Spleen (tissue), 11 donors: Measurements from ENCODE around the gene TSKU. TPM values are rescaled to one million over a fixed set of nuclear protein-coding genes. Genes with fewer than 3 reads are reported as not detected.
A peak's percentile ranks its signal among the peaks of the same experiment; 100 is the strongest.
"Not testable (repeated sequence)": the region's sequence is repeated elsewhere in the genome, so short reads cannot be mapped to it uniquely, and the experiment has no call there.

Experiments
- DNase-seq: peaks from one replicate; pipeline ENCODE4 v3.0.0-alpha.2; 2020
- H3K27ac ChIP-seq, 8 donors: fragments of 200-600 bp; sonication (generic) in 7 of 8; 1 replicate in 4 of 8; 2 replicates in 4 of 8; pipeline versions ENCODE4 v1.5.0 to v1.8.0; 2016 to 2021; ENCODE audit warnings: inconsistent platforms in 4 of 8, mild to moderate bottlenecking in 4 of 8, moderate library complexity in 1 of 8
- H3K27me3 ChIP-seq, 7 donors: fragments of 200-600 bp; sonication (generic) in 6 of 7; replicated peaks in 1 of 7; 1 replicate in 4 of 7; 2 replicates in 3 of 7; pipeline versions ENCODE4 v1.5.0 to v1.8.0; 2016 to 2021; ENCODE audit warnings: inconsistent platforms in 3 of 7, mild to moderate bottlenecking in 1 of 7
- H3K36me3 ChIP-seq, 6 donors: fragments of 200-600 bp; sonication (generic) in 5 of 6; 1 replicate in 4 of 6; 2 replicates in 2 of 6; pipeline versions ENCODE4 v1.5.0 to v1.8.0; 2016 to 2021; ENCODE audit warnings: inconsistent platforms in 2 of 6
- H3K4me1 ChIP-seq, 6 donors: fragments of 200-600 bp; sonication (generic) in 5 of 6; 1 replicate in 3 of 6; 2 replicates in 3 of 6; pipeline versions ENCODE4 v1.5.0 to v1.8.0; 2016 to 2021; ENCODE audit warnings: inconsistent platforms in 3 of 6
- H3K4me3 ChIP-seq, 8 donors: fragments of 200-600 bp; sonication (generic) in 7 of 8; 1 replicate in 4 of 8; 2 replicates in 4 of 8; pipeline versions ENCODE4 v1.5.0 to v1.8.0; 2016 to 2021; ENCODE audit warnings: inconsistent platforms in 4 of 8, mild to moderate bottlenecking in 4 of 8, moderate library complexity in 2 of 8
- H3K9me3 ChIP-seq, 8 donors: fragments of 200-600 bp; sonication (generic) in 7 of 8; 1 replicate in 4 of 8; 2 replicates in 4 of 8; pipeline versions ENCODE4 v1.5.0 to v1.8.0; 2016 to 2021; ENCODE audit warnings: inconsistent platforms in 4 of 8
- CTCF ChIP-seq, 11 experiments: fragments of 200-600 bp in 7 of 11; fragments of 450-650 bp in 4 of 11; sonication (generic) in 4 of 11; IDR thresholded peaks in 8 of 11; conservative IDR thresholded peaks in 3 of 11; 1 replicate in 7 of 11; 2 replicates in 4 of 11; pipeline versions ENCODE4 v1.4.0 to v1.8.0; 2016 to 2021; ENCODE audit warnings: antibody characterized with exemption in 11 of 11, inconsistent platforms in 4 of 11, mild to moderate bottlenecking in 1 of 11
- POLR2A ChIP-seq, 3 donors: fragments of 450-650 bp; IDR thresholded peaks; one replicate each; pipeline ENCODE4 v1.5.1; 2017; ENCODE audit warnings: antibody characterized with exemption in 3 of 3, mild to moderate bottlenecking in 1 of 3
- POLR2AphosphoS5 ChIP-seq, 3 donors: sonication (generic); formaldehyde crosslinking; IDR thresholded peaks; one replicate each; pipeline ENCODE4 v1.5.1; 2017; ENCODE audit warnings: antibody characterized with exemption in 3 of 3
- WGBS, 5 donors: extraction: QIAGEN DNeasy Blood & Tissue Kit in 3 of 5; methylation state at CpG; one replicate each; pipeline versions ENCODE4 v1.1.5 to v1.1.7; 2013 to 2018; 5-methylcytosine and 5-hydroxymethylcytosine counted together
- intact Hi-C: fragments of 100-400 bp; cut with DNase I; formaldehyde crosslinking; loops from one replicate; pipeline ENCODE4 v1.15.0; 2023; ENCODE audit warnings: low total_unique reads
- polyA plus RNA-seq, 3 donors: library from polyadenylated mRNA; stranded (reverse); fragments of 200-250 nt; gene quantifications; one replicate each; pipeline ENCODE4 v1.2.1, GENCODE V29; 2013
- total RNA-seq, 7 donors: library from RNA; depleted of rRNA in 3 of 7; stranded (reverse); fragments of >200 nt in 3 of 7; fragmentation: NEBNext Ultra II Directional in 4 of 7; extraction: Animal tissue kit (Norgen Biotek cat#: 25700) in 4 of 7; gene quantifications; one replicate each; pipeline versions ENCODE4 v1.1.0 to v1.2.1, GENCODE V29; 2016 to 2021
- donor health status: healthy with polysubstance abuse.
- donor health status: DM: no; HTN: no; CAD: no; lungs with moderate emphysema.
- donor health status: DM: no; HTN: no; CAD: no.
- donor health status: Bipolar disorder and iron deficiency.
- donor health status: healthy.
- donor health status: DM: no; HTN: no; CAD: no.
- donor health status: DM: yes; HTN: yes; CAD: no.

TSKU gene
- total and polyA plus RNA-seq, 10 donors = 1.1 to 18.6 (median 11.4) TPM

- Histone ChIP-seq H3K4me1 (peaks cover 0 to 50% (median 19%) of the 10 kb centered on the region in 6 donors), H3K9me3 (no peaks in the 10 kb centered on the region), H3K36me3 (no peaks in the 10 kb centered on the region), H3K27me3 (peaks cover 0 to 18% (median 8%) of the 10 kb centered on the region in 7 donors), H3K27ac (no peak overlapping the region), H3K4me3 (no peak overlapping the region)
- 86 to 92% (median 91%) methylated on average over 10 of the region's 10 CpGs for whole genome bisulfite sequencing, 5 donors
- no peak for TF ChIP-seq POLR2AphosphoS5 (IDR thresholded peaks at IDR 0.05)
- no peak for TF ChIP-seq CTCF (IDR thresholded peaks at IDR 0.05 in 8 of 11, conservative IDR thresholded peaks at IDR 0.05 in 3 of 11)
- no peak for TF ChIP-seq POLR2A (IDR thresholded peaks at IDR 0.05)
- peak; percentile 45 for DNase-seq
- intact Hi-C loops = no loop called here
These were observed 5.7 kb downstream of the TSKU start for GRCh38 chr11:76788661-76789442.

- TF ChIP-seq POLR2AphosphoS5 (IDR thresholded peaks at IDR 0.05) (no peak), CTCF (IDR thresholded peaks at IDR 0.05 in 8 of 11, conservative IDR thresholded peaks at IDR 0.05 in 3 of 11) (no peak), POLR2A (IDR thresholded peaks at IDR 0.05) (no peak)
- 78 to 100% (median 92%) methylated on average over 2 of the region's 2 CpGs for WGBS, 5 donors
- peak; percentile 20 for DNase-seq
- intact Hi-C loops = no loop called here
- H3K4me1 ChIP-seq = peaks cover 0 to 45% (median 14%) of the 10 kb centered on the region in 6 donors
- no peaks in the 10 kb centered on the region for H3K36me3 ChIP-seq
- H3K9me3 ChIP-seq = no peaks in the 10 kb centered on the region
- no peak overlapping the region for H3K27ac ChIP-seq
- peaks cover 0 to 13% (median 3%) of the 10 kb centered on the region in 7 donors for H3K27me3 ChIP-seq
- no peak overlapping the region for H3K4me3 ChIP-seq
These were observed 6.2 kb downstream of the TSKU start for GRCh38 chr11:76789443-76789719.

GRCh38 chr11:76790251-76790650, 7.1 kb downstream of the TSKU start:
- Histone ChIP-seq H3K9me3 (no peaks in the 10 kb centered on the region), H3K27me3 (peaks cover 0 to 4% (median 0%) of the 10 kb centered on the region in 7 donors), H3K36me3 (no peaks in the 10 kb centered on the region), H3K4me3 (no peak overlapping the region), H3K27ac (no peak overlapping the region), H3K4me1 (peaks cover 0 to 36% (median 10%) of the 10 kb centered on the region in 6 donors)
- TF ChIP-seq POLR2AphosphoS5 (IDR thresholded peaks at IDR 0.05) (no peak), POLR2A (IDR thresholded peaks at IDR 0.05) (no peak), CTCF (IDR thresholded peaks at IDR 0.05 in 8 of 11, conservative IDR thresholded peaks at IDR 0.05 in 3 of 11) (no peak)
- peak; percentile 51 for DNase-seq
- WGBS, 5 donors = 79 to 83% (median 82%) methylated on average over 5 of the region's 5 CpGs
- intact Hi-C loops = no loop called here

- H3K27me3 ChIP-seq, intact Hi-C loops, H3K27ac ChIP-seq, H3K9me3 ChIP-seq, H3K36me3 ChIP-seq, DNase-seq, H3K4me3 ChIP-seq: not testable (repeated sequence)
- peaks cover 0 to 29% (median 6%) of the 10 kb centered on the region in 6 donors for H3K4me1 ChIP-seq
- WGBS, 5 donors = 82 to 96% (median 90%) methylated on average over 4 of the region's 4 CpGs
These were observed 8.0 kb downstream of the TSKU start for GRCh38 chr11:76791002-76791770.
